HCEC 1CT (cell line): ENCODE results near the gene MED12L.
A peak's percentile ranks its signal among the peaks of the same experiment; 100 is the strongest.
"Not testable (repeated sequence)": the region's sequence is repeated elsewhere in the genome, so short reads cannot be mapped to it uniquely, and the experiment has no call there.

Experiments
- DNase-seq: peaks from one replicate; pipeline ENCODE4 v3.0.0-alpha.2; 2017

MED12L gene

DNA sequence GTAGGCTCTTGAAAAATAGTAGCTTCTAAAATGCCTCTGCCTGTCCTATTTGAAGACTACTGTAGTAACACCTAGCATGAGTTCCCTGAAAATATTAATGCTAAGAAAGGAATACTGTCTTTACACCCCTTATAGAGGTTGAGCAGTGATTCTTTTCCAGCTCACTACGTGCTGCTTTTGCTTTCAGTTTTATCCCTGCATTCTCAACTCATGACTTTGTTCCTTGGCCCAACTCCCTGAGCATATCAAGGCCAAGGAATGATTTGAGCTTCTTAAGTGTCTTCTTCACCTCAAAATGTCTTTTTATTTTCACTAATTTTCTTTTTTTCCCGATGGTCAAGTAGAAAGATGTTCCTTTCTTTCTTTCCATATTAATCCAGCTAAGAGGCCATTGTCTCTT lies 260.4 kb downstream of the MED12L start:
- peak; percentile 66 for DNase-seq

DNA sequence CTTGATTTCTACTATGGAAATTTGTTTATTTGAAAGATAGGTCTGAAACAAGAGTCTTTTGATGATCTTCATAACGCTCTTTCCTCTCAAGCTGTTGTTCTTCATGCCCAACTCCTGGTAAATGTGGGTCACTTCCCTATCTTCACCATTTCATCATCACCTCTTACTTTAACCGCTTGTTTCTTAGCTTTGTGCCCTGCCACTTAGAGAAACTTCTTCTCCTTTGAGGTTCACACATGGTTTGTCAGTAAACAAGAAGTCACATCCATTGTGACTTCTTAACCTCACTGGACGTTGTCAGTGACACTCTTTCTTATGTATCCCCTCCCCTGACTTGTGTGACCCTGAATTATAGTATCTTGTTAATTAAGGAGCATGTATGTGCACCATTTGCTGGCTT lies 260.8 kb downstream of the MED12L start:
- DNase-seq, result no peak

DNA sequence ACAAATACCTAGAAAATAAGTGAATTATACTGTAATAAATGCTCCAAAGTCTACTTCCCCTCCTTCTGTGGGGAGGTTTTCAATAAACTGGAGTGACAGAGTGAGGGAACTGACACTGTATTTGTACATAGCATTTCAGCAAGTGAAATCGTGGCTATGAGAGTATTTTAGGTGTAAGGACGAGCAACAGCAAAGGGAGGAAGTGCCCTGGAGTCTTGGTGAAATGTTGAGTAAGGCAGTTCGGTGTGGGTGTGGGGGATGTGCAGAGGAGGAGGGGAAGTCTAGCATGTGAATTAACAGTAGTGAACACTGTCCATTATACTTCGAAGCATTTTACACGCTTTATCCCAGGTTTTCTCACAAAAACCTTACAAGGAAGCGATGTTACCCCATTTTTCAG lies 262.0 kb downstream of the MED12L start:
- DNase-seq, result no peak

DNA sequence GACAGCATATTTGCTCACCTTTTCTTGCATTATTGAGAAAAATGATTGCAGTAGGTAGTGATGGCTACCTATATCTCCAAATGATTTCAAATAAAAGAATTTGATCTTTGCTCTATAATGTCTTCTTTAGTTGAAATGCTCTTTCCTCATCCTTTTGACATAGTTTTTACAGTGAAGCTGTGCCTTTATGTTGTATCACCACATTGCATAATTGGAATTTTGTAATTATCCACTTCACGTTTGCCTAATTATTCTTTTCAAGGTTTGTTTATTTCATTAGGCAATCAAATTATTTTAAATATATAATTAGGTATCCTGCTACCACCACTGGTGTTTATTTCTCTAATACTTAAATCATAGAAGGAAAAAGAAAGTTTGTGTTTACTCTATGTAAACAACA lies 265.2 kb downstream of the MED12L start:
- DNase-seq, result no peak

DNA sequence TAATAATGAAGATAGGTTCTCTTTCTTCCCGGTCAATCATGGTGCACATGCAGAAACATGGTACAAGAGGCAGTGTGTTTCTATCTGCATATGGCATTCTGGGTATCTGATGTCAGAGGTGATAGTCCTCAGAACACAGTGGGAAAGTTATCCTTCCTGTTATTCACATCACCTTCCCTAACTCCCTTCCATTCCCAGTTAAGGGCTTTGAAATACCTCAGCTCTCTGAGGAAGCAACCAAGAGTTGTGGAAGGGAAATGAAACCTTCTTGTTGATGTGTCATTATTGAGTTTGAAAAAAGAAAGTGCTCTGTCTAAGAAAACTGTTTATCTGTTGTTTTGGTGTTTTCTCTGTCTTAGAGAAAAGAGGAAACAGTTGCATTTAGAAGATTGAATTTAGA lies 265.8 kb downstream of the MED12L start:
- DNase-seq, result no peak

DNA sequence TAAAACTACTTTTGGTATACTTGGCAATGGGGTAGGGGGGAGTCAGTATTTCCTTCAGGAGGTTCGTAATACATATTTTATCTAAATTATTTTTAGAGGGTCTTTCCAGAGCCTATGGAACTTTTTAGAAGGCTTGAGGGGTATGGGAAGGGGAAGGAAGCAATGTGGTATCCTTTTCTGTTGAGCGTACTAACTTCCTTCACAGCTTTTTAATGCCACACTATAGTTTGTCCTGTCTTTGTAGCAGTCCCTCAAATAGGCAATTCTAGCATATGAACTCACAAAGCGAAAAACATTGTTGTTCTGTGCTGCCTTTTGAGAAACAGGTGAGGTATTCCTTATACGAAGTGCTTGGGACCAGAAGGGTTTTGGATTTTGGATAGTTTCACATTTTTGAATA lies 266.2 kb downstream of the MED12L start:
- no peak for DNase-seq

DNA sequence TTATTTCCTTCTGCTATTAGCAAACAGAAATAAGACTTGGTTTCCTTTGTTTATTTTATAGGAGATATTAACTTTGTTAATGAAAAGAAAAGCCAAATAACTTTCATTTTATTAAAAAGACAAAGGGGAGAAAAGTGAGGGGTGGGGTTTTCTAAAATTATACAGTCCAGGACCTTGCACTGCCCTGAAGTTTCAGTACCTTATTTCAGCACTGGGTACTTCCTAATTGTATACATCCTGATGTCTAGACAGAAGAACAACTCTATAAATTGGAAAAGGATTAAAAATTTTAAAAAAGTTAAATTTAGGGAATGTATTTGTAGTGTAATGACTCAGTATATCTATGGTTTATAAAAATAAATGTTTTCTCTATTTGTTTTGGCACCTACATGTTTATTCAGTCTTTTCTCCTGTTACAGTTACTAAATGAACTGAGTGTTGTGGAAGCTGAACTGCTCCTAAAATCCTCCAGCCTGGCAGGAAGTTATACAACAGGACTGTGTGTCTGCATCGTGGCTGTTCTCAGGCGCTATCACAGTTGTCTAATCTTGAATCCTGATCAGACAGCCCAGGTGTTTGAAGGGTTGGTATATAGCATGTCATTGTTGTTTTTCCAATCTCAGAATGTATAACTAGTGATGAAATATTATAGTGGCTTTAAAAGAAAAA lies 271.5 kb downstream of the MED12L start:
- DNase-seq, result no peak

DNA sequence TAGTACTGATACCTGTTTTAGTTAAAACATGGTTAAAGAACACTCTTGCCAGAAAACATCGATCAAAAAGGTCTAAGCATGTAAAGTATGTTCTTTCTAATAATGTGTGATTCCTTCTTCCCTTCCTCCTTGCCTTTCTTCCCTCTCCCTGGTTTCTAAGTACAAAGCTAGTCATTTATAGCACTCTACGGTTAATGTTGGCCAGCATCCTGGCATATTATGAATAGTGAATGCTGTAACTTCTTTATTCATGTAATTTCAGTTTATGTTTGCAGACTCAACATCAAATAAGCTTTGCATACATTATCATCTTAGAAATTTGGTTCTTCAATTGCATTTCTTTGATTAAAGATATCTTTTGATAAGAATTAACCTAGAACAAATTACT lies 272.0 kb downstream of the MED12L start:
- DNase-seq, result no peak

DNA sequence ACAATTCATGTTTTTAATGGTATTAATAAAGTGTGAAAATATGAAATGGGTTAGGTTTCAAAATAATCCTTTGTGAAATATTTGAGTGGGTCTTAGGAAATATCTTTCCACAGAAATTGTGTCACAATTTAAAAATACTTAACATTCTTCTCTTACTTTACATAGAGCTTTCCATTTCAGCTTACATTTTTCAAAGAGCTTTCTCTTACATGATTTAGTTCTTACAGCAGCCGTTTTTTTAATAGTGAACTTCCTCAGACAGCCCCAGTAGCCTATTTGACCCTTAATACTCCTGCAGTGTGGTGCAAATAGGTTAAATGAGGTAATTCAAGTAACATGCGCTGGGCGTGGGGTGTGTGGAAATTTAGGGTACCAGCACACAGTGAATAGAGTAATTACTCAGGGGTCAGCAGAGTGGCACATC lies 277.3 kb downstream of the MED12L start:
- DNase-seq, result peak; percentile 26

DNA sequence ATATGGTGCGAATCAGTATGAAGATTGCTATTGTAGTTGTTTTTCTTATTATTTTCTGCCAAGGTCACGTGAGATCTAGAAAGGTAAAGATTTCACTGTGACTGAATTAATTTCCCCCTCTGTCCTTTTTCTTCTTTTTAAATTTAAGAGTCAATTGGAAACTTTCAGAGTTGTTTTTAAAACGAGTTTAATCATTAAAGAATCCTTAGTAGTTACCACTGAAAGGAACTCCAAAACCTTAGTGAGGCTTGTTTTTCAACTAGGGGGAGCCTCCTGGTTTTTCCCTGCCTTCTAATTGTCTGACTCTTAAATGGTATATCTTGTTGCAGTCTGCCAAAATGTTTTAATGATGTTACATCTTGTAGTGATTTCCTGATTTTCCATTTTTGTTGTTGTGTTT lies 281.5 kb downstream of the MED12L start:
- no peak for DNase-seq

DNA sequence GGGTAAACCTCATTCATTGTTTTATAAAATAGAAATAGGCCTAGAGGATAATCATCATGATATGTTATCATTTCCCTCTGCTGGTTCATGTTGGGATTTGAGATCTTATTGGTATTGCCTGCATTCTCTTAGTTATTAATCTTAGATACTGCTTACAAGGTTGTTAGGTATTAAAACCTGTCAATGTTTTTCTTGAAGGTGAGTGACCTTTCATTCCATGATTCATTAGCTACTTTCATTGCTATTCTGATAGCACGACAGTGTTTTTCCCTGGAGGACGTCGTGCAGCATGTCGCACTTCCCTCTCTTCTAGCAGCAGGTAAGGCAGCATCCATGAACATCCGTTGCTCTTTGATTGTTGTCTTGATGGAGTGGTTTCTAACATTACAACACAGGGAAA lies 282.0 kb downstream of the MED12L start:
- DNase-seq, result no peak

DNA sequence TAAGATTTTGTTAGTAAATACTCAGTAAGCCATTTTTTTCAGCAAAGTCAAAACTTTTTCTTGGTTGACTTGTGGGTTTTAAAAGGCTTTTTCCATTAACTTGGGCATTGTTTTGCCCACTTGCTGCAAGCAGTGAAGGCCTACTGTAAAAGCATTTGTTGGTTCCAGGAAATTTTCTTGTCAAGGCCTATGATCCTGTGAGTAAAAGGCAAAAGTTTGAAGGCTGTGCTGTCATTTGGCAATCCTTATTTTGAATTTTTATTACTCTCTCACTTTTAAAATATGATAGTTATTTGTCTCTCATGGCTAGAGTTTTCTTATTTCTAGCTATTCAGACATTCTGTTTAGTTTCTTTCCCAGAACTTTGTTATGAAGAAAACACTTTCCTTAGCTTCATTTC lies 286.1 kb downstream of the MED12L start:
- no peak for DNase-seq

DNA sequence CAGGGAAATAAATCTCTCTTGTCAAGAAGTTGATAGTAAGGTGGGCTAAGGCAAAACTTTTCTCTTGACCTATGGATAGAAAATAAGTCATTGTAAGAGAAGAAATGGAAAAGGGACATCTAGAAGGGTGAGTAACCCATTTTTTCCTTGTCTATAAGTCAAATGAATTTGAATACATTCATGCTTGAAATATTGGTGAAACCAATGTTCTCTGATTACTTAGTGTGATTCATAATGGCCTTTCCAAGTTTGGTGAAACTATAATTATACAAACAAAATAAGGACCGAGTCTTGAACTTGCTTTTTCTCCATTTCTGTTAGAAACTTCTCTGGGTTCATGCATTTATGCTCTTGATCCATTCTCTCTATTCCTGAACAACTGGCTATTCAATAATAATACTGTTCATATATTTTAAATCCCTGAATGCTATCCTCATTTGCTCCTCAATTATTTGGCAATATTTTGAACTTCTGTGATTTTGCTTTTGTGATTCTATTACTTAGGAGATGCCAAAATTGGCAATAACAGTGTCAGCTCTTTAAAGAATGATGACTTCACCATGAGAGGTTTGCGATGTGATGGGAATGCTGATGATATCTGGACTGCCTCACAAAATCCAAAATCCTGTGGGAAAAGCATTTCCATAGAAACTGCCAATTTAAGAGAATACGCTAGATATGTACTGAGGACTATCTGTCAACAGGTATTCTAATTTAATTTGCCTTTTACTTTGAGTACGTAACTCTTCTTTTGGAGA lies 286.8 kb downstream of the MED12L start:
- DNase-seq, result peak; percentile 62

DNA sequence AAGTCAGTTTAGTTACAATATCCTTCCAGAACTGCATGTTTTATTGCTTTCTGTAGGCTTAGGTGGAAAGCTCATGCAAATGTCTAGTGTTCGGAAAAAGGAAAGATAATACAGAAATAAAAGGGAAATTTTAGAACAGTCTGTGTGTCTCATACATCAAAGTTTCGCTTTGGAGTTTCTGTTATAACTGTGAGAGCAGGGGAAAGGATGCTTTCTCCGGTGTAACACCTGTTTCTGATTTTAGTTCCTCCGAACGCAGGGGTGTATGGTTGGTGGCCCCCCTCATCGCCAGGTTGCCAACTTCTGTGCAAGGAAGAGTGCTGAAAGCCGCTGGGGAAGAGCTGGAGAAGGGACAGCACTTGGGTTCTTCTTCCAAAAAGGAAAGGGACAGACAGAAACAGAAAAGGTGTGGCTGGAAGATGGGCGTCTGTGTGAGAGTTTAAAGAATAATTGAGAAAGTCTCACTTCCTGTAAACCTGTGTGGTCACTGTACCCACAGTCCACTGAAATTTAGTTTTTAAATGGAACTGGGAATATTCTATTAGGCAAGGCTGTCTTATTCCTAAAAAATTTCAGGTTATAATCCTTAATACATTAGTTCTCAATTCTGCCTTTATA lies 292.4 kb downstream of the MED12L start:
- DNase-seq, result no peak

DNA sequence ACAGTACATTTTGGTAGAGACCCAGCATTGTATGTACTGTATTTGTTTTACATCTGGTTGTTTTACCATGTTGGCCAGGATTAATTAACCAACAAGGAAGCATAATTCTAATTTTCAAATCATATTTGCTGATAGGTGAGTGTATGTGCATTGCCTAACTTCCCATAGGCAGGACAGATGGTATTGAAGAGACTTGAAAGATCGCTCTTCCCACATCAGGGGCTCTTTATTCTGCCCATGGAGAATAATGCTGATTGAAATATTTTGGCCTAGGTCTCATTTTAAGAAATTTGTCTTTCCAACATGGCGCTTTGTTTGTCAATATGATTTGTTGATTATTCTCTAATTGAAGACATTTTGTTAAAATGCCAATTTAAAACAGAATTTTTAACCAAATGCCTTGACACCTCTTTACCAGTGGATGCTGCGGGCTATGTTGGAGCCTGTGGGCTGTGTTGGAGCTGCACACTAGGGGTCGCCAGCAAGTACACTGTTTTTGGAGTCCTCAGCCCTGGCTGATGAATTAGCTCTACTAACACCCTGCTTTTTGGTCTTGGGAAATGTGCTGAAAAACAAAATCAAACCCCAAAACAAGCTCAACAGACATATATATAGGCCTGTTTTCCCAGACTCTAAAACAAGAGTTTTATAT lies 293.7 kb downstream of the MED12L start:
- peak; percentile 42 for DNase-seq

DNA sequence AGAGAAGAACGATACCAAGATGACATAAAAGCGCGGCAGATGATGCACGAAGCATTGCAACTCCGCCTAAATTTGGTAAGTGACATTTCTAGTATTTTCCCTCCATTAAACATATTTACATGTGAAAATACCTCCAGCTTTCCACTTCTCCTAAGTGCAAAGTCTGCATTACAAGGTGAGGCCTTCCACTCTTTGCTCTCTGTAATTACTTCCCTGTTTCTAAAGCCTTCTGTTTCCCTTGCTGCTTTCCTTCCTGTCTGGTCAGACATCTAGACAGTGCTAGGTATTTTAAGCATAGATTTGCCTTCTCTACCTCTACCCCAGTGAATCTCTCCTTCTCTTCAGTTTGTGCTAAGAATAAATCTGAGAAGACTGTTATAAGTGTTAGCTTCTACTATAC lies 297.2 kb downstream of the MED12L start:
- DNase-seq, result no peak

DNA sequence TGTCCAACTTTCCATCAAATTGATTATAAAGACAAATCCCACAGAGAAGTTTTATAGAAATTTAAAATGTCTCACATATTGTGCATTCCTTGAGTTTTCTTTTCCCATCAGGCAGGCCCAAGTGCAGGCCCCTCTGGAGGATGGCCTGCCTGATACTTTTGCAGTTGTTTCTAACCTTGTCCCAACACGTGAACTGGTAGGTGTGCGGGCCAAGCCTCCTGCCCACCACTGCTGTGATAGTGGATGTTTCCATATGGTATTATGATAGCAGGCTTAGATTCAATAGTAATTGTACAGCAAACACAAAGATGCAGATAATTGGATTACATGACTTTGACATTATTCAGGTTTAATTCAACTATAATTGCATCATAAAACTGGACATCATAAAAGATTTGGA lies 297.6 kb downstream of the MED12L start:
- DNase-seq, result no peak

DNA sequence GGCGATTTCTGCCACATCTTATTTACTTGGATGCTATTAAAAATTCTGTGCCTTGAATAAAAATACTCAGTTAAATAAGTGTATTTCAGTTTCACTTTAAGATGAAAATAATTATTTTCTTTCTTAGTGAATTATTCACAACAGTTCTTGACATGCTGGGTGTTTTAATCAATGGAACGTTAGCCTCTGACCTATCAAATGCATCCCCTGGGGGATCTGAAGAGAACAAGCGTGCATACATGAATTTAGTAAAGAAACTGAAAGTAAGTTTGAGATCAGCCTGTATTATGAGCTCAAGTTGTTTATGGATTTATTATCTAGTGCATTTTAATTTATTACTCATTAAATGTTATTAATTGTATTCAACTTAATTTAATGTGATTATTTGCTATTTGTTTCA lies 298.5 kb downstream of the MED12L start:
- no peak for DNase-seq

DNA sequence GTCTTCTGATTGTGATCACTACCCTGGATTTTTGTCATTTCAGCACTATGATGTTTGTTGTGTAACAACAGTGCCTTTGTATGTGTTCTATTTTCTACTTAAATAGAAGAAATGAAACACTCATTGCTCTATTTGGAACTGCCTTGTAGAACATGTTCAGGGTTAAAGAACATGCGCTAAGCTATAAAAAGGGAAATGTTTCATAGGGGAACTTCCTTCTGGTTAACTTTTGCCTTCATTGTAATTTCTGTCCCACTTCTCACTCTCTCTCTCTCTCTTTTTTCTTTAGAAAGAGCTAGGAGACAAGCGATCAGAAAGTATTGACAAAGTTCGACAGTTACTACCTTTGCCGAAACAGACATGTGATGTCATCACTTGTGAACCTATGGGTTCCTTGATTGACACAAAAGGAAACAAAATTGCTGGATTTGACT lies 299.3 kb downstream of the MED12L start, which contains the start of gene P2RY12:
Gene P2RY12 (minus strand): TSS at position 13 of the 434 bp plus-strand sequence. CDS start 45,908 bp downstream, outside the sequence.
- DNase-seq, result no peak

DNA sequence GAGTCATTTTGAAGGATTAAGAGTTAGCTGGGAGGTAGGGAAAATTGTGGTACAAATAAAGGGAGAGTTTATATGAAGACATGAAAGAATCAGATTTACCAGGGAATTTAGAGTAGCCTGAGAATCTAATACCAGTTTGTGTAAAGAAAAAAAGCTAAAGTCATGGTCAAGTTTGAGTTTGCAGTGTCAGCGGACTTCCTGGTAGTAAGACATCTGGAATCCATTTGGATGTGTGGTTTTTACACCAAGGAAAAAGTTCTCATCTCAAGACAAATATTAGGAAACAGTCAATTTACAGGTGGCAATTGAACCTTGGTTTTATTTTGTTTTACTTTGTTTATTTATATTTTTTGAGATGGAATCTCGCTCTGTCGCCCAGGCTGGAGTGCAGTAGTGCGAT lies 300.6 kb downstream of the MED12L start:
- DNase-seq, result no peak

DNA sequence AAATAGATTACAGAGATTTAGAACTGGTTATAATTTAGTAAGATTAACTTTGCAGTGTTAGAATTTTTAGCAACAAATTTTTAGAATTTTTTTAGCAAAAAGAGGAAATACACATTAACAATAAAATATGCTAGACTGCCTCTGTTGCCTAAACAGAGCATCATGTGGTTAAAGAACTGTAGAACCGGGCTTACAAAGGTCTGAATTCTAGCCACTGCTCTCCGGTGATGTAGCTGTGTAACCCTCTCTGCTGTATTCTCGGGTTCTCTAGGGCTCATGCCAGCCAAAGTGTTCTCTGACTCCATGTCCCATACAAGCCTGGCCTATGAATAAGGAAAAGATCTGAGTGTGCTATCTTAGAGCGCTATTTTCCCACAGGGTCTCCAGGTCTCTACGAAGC lies 302.0 kb downstream of the MED12L start:
- DNase-seq, result no peak

DNA sequence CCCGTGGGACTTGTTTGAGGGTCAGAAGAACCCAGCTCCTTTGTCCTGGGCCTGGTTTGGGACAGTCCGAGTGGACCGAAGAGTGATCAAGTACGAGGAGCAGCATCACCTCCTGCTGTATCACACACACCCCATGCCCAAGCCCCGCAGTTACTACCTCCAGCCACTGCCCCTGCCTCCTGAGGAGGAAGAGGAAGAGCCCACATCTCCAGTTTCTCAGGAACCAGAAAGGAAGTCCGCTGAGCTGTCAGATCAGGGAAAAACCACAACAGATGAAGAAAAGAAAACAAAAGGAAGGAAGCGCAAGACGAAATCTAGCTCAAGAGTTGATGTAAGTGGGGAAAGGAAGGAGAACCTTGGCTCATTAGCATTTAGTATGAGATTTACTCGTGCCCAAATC lies 302.4 kb downstream of the MED12L start:
- DNase-seq, result no peak

DNA sequence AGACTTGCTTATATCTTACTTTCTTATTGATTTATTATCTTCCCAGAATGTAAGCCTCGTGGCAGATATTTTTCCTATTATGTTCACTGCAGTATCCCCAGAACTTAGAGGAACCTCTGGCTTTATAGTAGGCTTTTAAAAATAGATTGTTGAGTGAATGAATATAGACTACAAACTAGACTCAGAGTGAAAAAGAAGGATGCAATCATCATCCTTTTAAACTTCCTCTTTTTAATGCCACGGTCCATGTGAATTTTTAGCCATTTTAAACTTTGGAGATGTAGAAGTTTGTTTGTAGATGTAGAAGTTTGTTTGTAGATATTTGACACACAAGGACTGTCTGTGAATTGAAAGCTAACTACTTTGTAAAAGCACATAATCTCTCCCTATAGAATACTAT lies 306.3 kb downstream of the MED12L start:
- no peak for DNase-seq

DNA sequence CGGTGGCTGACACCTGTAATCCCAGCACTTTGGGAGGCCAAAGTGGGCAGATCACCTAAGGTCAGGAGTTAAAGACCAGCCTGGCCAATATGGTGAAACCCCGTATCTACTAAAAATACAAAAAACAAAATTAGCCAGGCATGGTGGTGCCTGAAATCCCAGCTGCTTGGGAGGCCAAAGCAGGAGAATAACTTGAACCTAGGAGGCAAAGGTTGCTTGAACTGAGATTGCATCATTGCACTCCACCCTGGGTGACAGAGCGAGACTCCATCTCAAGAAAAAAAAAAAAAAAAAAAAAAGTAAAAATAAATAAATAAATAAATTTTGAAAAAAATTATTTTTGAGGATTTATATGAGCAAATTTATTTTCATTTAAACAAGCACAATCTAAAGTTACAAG lies 306.7 kb downstream of the MED12L start:
- not testable (repeated sequence) for DNase-seq
